ENCODE measurements around the gene SSBP3.
"Not testable (repeated sequence)": the region's sequence is repeated elsewhere in the genome, so short reads cannot be mapped to it uniquely, and the experiment has no call there.

The SSBP3 gene

DNA sequence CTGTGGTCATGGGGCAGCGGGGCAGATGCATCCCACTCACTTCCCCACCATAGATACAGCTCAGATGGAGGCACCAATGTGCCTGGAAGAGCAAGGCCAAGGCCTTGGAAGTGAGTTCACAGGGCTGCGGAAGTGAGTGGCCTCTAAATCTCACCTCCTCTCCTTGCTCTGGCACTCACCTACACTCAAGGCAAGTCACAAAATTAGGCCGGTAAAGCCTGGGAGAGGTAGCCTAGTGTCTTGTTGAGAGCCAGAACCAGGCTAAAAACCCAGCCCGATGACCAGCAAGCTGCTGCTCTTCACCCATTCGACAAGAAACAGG lies 57.5 kb downstream of the SSBP3 start:
- H3K4me1 ChIP-seq (ENCODE audit: control insufficient read depth, insufficient read depth, low read length) = peaks cover 24% of the 10 kb centered on the region
- H3K36me3 ChIP-seq (ENCODE audit: control insufficient read depth in 2 of 2, insufficient read depth in 2 of 2, low read length in 2 of 2) = peaks cover 0 to 3% of the 10 kb centered on the region in 2 donors
- no peaks in the 10 kb centered on the region for H3K27me3 ChIP-seq (ENCODE audit: control insufficient read depth in 1 of 2, insufficient read depth in 2 of 2, low read length in 2 of 2)
- H3K4me3 ChIP-seq (ENCODE audit: low read length in 2 of 2) = no peak overlapping the region
- H3K27ac ChIP-seq (ENCODE audit: low read length) = no peak overlapping the region
- no peak overlapping the region for H3K9ac ChIP-seq (ENCODE audit: low read length in 2 of 2)
- no peaks in the 10 kb centered on the region for H3K9me3 ChIP-seq (ENCODE audit: control insufficient read depth in 2 of 2, low read length in 2 of 2)

DNA sequence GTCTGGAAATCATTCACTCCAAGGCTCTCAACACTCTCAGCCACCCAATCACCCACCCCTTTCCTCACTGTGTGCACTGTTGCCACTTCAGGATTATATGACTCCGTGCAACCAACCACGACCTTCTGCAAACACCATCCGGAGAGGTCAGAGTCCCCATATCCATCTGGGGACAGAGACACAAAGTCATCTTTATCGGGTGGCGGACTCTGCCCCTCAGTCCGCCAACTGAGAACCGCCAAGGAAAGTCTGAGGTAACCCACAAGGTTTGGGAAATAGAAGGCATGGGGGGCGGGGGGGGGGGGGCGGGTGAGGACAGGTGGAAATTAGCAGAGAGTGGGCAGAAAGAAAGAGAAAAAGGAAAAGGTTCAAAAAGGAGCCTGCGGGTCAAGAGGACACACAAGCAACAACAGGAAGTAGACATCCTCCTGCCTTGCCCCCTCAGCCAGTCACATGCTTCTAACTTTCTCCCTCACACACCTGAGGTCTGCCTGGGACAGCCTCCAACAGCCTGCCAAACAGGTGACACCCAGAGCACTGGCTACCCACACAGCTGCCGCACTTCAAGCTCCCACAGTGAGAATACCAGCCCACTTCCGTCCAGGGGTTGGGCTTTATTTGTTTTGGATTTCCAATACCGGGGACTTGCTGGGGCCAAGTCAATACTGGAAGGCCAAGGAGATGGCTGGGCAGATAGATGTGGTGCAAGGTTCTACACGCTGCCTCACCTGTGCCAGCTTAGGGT lies 58.1 kb downstream of the SSBP3 start:
- Histone ChIP-seq H3K9ac (ENCODE audit: low read length in 2 of 2) (no peak overlapping the region), H3K4me3 (ENCODE audit: low read length in 2 of 2) (no peak overlapping the region), H3K27me3 (ENCODE audit: control insufficient read depth in 1 of 2, insufficient read depth in 2 of 2, low read length in 2 of 2) (no peaks in the 10 kb centered on the region), H3K4me1 (ENCODE audit: control insufficient read depth, insufficient read depth, low read length) (peaks cover 22% of the 10 kb centered on the region), H3K27ac (ENCODE audit: low read length) (no peak overlapping the region), H3K9me3 (ENCODE audit: control insufficient read depth in 2 of 2, low read length in 2 of 2) (no peaks in the 10 kb centered on the region), H3K36me3 (ENCODE audit: control insufficient read depth in 2 of 2, insufficient read depth in 2 of 2, low read length in 2 of 2) (peaks cover 0 to 3% of the 10 kb centered on the region in 2 donors)

DNA sequence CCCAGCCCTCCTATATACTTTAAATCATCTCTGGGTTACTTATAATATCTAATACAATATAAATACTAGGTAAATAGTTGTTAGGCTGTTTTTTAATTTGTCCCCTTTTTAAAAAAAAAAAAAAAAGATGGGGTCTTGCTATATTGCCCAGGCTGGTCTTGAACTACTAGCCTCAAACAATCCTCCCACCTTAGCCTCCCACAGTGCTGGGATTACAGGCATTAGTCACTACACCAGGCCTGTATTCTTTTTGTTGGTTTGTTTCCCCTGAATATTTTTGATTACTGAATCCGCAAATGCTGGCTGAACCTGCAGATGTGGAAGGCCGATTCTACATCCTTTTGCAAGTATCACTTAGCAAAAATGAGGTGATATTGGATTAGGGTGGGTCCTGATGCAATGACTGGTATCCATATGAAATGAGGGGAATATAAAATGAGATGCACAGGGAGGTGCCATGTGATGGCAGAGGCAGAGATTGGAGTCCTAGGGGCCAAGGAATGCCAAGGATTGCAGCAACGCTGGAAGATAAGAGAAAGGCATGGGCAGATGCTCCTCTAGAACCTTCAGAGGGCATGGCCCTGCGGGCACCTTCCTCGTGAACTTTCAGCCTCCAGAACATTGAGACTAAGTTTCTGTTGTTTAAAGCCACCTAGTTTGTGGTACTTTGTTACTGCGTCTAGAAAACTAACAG lies 58.8 kb downstream of the SSBP3 start:
- no peak overlapping the region for H3K4me3 ChIP-seq (ENCODE audit: low read length in 2 of 2)
- H3K27ac ChIP-seq (ENCODE audit: low read length) = no peak overlapping the region
- H3K9me3 ChIP-seq (ENCODE audit: control insufficient read depth in 2 of 2, low read length in 2 of 2) = no peaks in the 10 kb centered on the region
- H3K36me3 ChIP-seq (ENCODE audit: control insufficient read depth in 2 of 2, insufficient read depth in 2 of 2, low read length in 2 of 2) = peaks cover 0 to 3% of the 10 kb centered on the region in 2 donors
- H3K9ac ChIP-seq (ENCODE audit: low read length in 2 of 2) = no peak overlapping the region
- peaks cover 21% of the 10 kb centered on the region for H3K4me1 ChIP-seq (ENCODE audit: control insufficient read depth, insufficient read depth, low read length)
- H3K27me3 ChIP-seq (ENCODE audit: control insufficient read depth in 1 of 2, insufficient read depth in 2 of 2, low read length in 2 of 2) = no peaks in the 10 kb centered on the region

DNA sequence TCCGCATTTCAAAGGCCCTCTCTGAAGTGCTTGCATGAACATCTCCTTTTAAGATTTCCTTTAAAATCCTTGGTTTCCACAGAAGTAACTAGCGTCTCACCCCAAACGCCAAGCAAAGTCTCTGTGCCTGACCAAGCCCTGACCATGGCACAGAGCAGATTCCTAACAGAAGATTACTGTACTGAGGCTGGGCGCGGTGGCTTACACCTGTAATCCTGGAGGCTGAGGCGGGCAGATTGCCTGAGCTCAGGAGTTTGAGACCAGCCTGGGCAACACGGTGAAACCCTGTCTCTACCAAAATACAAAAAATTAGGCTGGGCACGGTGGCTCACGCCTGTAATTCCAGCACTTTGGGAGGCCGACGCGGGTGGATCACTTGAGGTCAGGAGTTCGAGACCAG lies 60.6 kb downstream of the SSBP3 start:
- H3K4me3 ChIP-seq (ENCODE audit: low read length in 2 of 2); H3K27ac ChIP-seq (ENCODE audit: low read length); H3K36me3 ChIP-seq (ENCODE audit: control insufficient read depth in 2 of 2, insufficient read depth in 2 of 2, low read length in 2 of 2); H3K9me3 ChIP-seq (ENCODE audit: control insufficient read depth in 2 of 2, low read length in 2 of 2); H3K27me3 ChIP-seq (ENCODE audit: control insufficient read depth in 1 of 2, insufficient read depth in 2 of 2, low read length in 2 of 2); H3K9ac ChIP-seq (ENCODE audit: low read length in 2 of 2): not testable (repeated sequence)
- peaks cover 15% of the 10 kb centered on the region for H3K4me1 ChIP-seq (ENCODE audit: control insufficient read depth, insufficient read depth, low read length)

DNA sequence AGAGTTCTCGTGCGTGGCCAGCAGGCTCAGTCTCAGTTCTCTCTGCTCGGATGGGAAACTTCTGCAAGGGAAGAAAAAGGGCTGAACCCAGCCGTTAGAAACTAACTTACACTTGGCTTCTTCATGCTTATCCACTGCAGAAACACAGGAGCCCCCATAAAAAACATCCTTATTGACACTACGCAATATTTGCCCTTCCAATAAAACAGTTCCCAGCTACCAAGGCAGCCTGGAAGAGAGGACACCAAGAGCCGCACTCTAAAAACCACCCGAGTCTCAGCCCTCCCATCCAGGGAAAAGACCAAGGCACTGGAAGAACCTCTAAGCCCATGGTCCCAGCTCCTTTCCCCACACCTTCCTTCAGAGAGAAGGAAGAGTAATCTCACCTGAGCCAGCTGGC lies 61.1 kb downstream of the SSBP3 start:
- no peak overlapping the region for H3K4me3 ChIP-seq (ENCODE audit: low read length in 2 of 2)
- H3K9me3 ChIP-seq (ENCODE audit: control insufficient read depth in 2 of 2, low read length in 2 of 2) = no peaks in the 10 kb centered on the region
- no peak overlapping the region for H3K9ac ChIP-seq (ENCODE audit: low read length in 2 of 2)
- peaks cover 0 to 3% of the 10 kb centered on the region in 2 donors for H3K36me3 ChIP-seq (ENCODE audit: control insufficient read depth in 2 of 2, insufficient read depth in 2 of 2, low read length in 2 of 2)
- no peaks in the 10 kb centered on the region for H3K27me3 ChIP-seq (ENCODE audit: control insufficient read depth in 1 of 2, insufficient read depth in 2 of 2, low read length in 2 of 2)
- peaks cover 12% of the 10 kb centered on the region for H3K4me1 ChIP-seq (ENCODE audit: control insufficient read depth, insufficient read depth, low read length)
- H3K27ac ChIP-seq (ENCODE audit: low read length) = no peak overlapping the region

DNA sequence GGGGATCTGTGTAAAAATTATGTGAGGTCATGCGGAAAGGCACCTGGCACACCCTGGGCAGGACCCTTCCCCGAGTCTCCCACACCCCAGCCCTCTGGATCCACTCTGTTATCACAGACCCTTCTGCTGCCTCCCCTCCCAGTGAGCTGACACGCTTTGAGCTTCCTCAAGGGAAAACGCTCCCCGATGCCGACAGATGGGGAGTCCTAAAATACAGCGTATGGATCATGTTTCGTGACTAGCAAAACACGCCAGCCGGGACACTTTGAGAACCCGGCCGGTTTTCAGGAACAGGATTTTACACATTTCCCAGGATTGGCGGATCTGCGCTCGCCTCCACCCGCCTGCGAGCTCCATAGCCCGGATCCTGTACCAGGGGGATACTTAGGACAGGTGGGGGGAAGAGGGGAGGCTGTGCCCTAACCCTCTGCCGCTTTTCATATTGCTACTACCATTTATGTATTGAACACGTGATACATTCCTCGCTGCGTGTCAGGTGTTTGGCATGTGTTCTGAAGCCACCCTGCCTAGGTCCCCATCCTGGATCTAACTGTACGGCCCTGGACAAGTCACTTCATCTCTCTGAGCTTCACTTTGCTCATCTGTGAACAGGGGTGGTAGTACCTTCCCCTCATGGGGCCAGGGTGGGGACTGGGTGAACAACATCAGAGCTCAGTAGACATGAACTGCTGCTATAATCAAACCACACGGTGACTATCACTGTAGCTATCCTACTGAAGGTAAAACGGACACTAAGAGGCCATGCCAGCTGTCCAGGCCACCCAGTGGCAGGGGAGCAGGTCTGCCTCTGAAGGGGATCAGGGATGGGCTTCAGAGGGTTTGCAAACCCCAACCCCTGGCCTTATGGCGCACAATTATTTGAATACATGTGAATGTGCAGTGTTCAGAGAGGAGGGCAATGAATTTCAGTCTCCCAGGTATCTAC lies 63.2 kb downstream of the SSBP3 start:
- Histone ChIP-seq H3K27ac (ENCODE audit: low read length) (no peak overlapping the region), H3K36me3 (ENCODE audit: control insufficient read depth in 2 of 2, insufficient read depth in 2 of 2, low read length in 2 of 2) (peaks cover 0 to 3% of the 10 kb centered on the region in 2 donors), H3K4me3 (ENCODE audit: low read length in 2 of 2) (no peak overlapping the region), H3K27me3 (ENCODE audit: control insufficient read depth in 1 of 2, insufficient read depth in 2 of 2, low read length in 2 of 2) (no peaks in the 10 kb centered on the region), H3K4me1 (ENCODE audit: control insufficient read depth, insufficient read depth, low read length) (peaks cover 7% of the 10 kb centered on the region), H3K9me3 (ENCODE audit: control insufficient read depth in 2 of 2, low read length in 2 of 2) (no peaks in the 10 kb centered on the region), H3K9ac (ENCODE audit: low read length in 2 of 2) (no peak overlapping the region)

DNA sequence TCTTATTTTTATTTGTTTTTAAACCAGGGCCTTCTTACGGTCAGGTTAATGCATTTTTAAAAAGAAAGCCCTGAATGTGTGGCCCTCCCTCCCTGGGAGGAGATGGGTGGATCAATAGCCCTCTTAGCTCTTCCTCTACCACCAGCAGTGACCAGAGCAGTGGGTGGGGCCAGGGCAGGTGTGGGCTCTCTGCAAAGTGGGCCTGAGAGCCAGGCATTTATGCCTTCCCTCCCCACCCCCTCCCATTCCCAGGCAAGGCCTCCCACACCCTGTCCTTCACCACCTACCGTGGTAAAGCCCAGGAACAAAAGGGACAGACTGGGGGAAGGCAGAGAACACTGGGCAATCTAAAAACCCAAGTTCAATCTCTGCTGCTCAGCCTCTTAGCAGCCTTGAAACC lies 63.9 kb downstream of the SSBP3 start:
- no peaks in the 10 kb centered on the region for H3K27me3 ChIP-seq (ENCODE audit: control insufficient read depth in 1 of 2, insufficient read depth in 2 of 2, low read length in 2 of 2)
- no peaks in the 10 kb centered on the region for H3K9me3 ChIP-seq (ENCODE audit: control insufficient read depth in 2 of 2, low read length in 2 of 2)
- peaks cover 0 to 3% of the 10 kb centered on the region in 2 donors for H3K36me3 ChIP-seq (ENCODE audit: control insufficient read depth in 2 of 2, insufficient read depth in 2 of 2, low read length in 2 of 2)
- no peak overlapping the region for H3K9ac ChIP-seq (ENCODE audit: low read length in 2 of 2)
- H3K4me3 ChIP-seq (ENCODE audit: low read length in 2 of 2) = no peak overlapping the region
- peaks cover 7% of the 10 kb centered on the region for H3K4me1 ChIP-seq (ENCODE audit: control insufficient read depth, insufficient read depth, low read length)
- H3K27ac ChIP-seq (ENCODE audit: low read length) = no peak overlapping the region

DNA sequence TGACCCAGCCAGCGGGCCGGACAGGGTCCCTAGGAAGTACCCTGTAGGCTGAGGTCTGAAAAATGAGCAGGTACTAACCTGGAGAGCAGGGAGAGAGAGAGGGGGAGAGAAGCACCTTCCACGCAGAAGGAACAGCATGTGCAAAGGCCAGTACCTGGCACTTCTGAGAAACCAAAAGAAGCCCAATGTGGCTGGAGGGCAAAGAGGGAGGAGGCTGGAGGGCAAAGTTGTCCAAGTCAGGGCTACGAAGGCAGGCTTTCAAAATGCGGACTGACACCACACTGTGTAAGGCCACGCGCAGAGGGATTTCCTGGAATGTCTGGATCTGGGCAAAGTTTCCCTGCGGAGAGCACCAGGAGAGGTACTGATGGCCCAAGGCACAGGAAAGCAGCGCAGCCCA lies 64.4 kb downstream of the SSBP3 start:
- Histone ChIP-seq H3K36me3 (ENCODE audit: control insufficient read depth in 2 of 2, insufficient read depth in 2 of 2, low read length in 2 of 2) (peaks cover 0 to 3% of the 10 kb centered on the region in 2 donors), H3K9ac (ENCODE audit: low read length in 2 of 2) (no peak overlapping the region), H3K27me3 (ENCODE audit: control insufficient read depth in 1 of 2, insufficient read depth in 2 of 2, low read length in 2 of 2) (no peaks in the 10 kb centered on the region), H3K4me3 (ENCODE audit: low read length in 2 of 2) (no peak overlapping the region), H3K9me3 (ENCODE audit: control insufficient read depth in 2 of 2, low read length in 2 of 2) (no peaks in the 10 kb centered on the region), H3K4me1 (ENCODE audit: control insufficient read depth, insufficient read depth, low read length) (peaks cover 7% of the 10 kb centered on the region), H3K27ac (ENCODE audit: low read length) (no peak overlapping the region)

DNA sequence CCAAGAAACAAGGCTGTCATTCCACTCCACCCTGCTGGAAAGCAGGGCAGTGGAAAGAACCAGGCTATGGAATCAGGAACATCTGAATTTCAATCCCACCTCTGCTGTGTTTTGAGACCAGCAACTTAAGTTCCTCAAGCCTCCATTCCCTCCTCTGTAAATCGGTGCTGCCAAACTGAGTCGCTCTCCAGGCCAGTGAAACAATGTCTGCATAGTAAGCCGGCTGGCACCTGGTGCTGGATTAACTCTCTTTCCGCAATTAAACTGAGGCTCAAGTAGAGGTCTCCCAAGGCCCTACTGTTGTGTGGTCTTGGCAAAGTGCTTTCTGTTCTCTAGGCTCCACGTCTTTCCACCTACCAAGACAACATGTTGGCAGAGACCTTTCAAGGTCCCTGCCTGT lies 65.3 kb downstream of the SSBP3 start:
- H3K9ac ChIP-seq (ENCODE audit: low read length in 2 of 2) = no peak overlapping the region
- H3K27me3 ChIP-seq (ENCODE audit: control insufficient read depth in 1 of 2, insufficient read depth in 2 of 2, low read length in 2 of 2) = no peaks in the 10 kb centered on the region
- no peak overlapping the region for H3K4me3 ChIP-seq (ENCODE audit: low read length in 2 of 2)
- no peak overlapping the region for H3K27ac ChIP-seq (ENCODE audit: low read length)
- no peaks in the 10 kb centered on the region for H3K9me3 ChIP-seq (ENCODE audit: control insufficient read depth in 2 of 2, low read length in 2 of 2)
- peaks cover 12% of the 10 kb centered on the region for H3K4me1 ChIP-seq (ENCODE audit: control insufficient read depth, insufficient read depth, low read length)
- H3K36me3 ChIP-seq (ENCODE audit: control insufficient read depth in 2 of 2, insufficient read depth in 2 of 2, low read length in 2 of 2) = peaks cover 0 to 3% of the 10 kb centered on the region in 2 donors

DNA sequence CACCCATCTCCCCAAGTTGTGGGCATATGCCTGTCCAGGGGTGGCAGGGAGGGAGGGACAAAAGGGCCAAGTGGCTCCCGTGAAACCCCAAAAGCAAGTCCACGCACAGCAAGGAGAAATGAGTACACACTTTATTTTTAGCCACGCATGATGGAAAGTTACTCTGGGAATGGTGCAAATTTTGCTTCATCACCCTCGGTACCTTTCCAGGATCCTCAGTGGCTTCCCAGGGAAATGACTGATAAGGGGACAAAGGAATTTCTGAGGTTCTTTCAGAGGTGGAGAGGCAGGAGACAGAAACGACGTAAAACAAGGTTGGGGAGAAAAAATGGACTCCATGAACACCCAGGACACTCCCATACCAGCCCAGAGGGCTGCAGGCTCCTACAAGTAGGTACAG lies 65.8 kb downstream of the SSBP3 start:
- no peaks in the 10 kb centered on the region for H3K9me3 ChIP-seq (ENCODE audit: control insufficient read depth in 2 of 2, low read length in 2 of 2)
- no peak overlapping the region for H3K27ac ChIP-seq (ENCODE audit: low read length)
- no peaks in the 10 kb centered on the region for H3K27me3 ChIP-seq (ENCODE audit: control insufficient read depth in 1 of 2, insufficient read depth in 2 of 2, low read length in 2 of 2)
- H3K4me1 ChIP-seq (ENCODE audit: control insufficient read depth, insufficient read depth, low read length) = peaks cover 16% of the 10 kb centered on the region
- no peak overlapping the region for H3K9ac ChIP-seq (ENCODE audit: low read length in 2 of 2)
- no peak overlapping the region for H3K4me3 ChIP-seq (ENCODE audit: low read length in 2 of 2)
- peaks cover 0 to 3% of the 10 kb centered on the region in 2 donors for H3K36me3 ChIP-seq (ENCODE audit: control insufficient read depth in 2 of 2, insufficient read depth in 2 of 2, low read length in 2 of 2)

All from stomach smooth muscle (tissue), 2 donors.